Skeletal muscle tissue (tissue), 4 donors: ENCODE results near the gene PGS1. TPM values are rescaled to one million over a fixed set of nuclear protein-coding genes. Genes with fewer than 3 reads are reported as not detected.
"Not testable (repeated sequence)": the region's sequence is repeated elsewhere in the genome, so short reads cannot be mapped to it uniquely, and the experiment has no call there.

Experiments used
- H3K27ac ChIP-seq: one replicate; pipeline ENCODE4 v1.7.0; 2013; ENCODE audit warnings: mild to moderate bottlenecking, low read depth, low read length, inconsistent platforms
- H3K27me3 ChIP-seq, 3 donors: one replicate each; pipeline ENCODE4 v1.7.0; 2013; ENCODE audit warnings: low read length in 3 of 3; ENCODE audit not compliant: control insufficient read depth in 3 of 3, insufficient read depth in 3 of 3
- H3K36me3 ChIP-seq, 3 donors: one replicate each; pipeline ENCODE4 v1.7.0; 2013; ENCODE audit warnings: low read length in 3 of 3; ENCODE audit not compliant: control insufficient read depth in 3 of 3, insufficient read depth in 3 of 3
- H3K4me1 ChIP-seq, 3 donors: one replicate each; pipeline ENCODE4 v1.7.0; 2013; ENCODE audit warnings: low read length in 3 of 3, mild to moderate bottlenecking in 3 of 3; ENCODE audit not compliant: control insufficient read depth in 3 of 3, insufficient read depth in 3 of 3
- H3K4me3 ChIP-seq, 3 donors: one replicate each; pipeline ENCODE4 v1.7.0; 2013; ENCODE audit warnings: low read length in 3 of 3
- H3K9ac ChIP-seq, 3 donors: one replicate each; pipeline ENCODE4 v1.7.0; 2013; ENCODE audit warnings: low read length in 3 of 3, mild to moderate bottlenecking in 3 of 3, moderate library complexity in 2 of 3, low read depth in 1 of 3
- H3K9me3 ChIP-seq, 3 donors: one replicate each; pipeline ENCODE4 v1.7.0; 2013; ENCODE audit warnings: low read length in 3 of 3; ENCODE audit not compliant: control insufficient read depth in 3 of 3
- total RNA-seq: library from RNA; depleted of rRNA; stranded (reverse); fragments of >200 nt; gene quantifications from one replicate; pipeline ENCODE4 v1.2.3, GENCODE V29; 2014
- donor health status: Osteomylitis.

Gene PGS1
- total RNA-seq, 1 donor from 2014 or later = 15.1 TPM

DNA sequence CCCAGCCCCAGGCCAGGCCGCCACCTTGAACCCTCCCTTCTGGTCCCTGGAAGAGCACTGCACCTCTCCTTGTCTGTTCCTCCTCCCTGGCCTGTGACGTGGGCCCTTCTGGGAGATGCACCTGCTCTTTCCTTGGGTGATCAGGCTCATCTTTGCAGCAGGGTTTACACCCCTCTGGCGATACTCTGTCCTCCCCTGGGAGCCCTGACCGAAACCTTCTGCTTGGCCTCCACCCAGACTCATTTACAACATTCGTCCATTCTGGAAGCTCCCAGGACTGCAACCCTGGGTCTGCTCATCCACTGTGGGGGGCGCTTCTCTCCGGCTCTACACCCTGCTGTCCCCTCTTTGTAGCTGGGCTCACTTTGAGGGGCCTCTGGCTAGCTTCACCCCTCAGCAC, 73.3 kb downstream of the PGS1 start:
- H3K4me3 ChIP-seq = no peak overlapping the region
- H3K36me3 ChIP-seq = no peaks in the 10 kb centered on the region
- H3K9ac ChIP-seq = no peak overlapping the region
- peaks cover 2 to 8% (median 6%) of the 10 kb centered on the region in 3 donors for H3K27me3 ChIP-seq
- peaks cover 8 to 16% (median 13%) of the 10 kb centered on the region in 3 donors for H3K4me1 ChIP-seq
- H3K27ac ChIP-seq = no peak overlapping the region
- no peaks in the 10 kb centered on the region for H3K9me3 ChIP-seq

DNA sequence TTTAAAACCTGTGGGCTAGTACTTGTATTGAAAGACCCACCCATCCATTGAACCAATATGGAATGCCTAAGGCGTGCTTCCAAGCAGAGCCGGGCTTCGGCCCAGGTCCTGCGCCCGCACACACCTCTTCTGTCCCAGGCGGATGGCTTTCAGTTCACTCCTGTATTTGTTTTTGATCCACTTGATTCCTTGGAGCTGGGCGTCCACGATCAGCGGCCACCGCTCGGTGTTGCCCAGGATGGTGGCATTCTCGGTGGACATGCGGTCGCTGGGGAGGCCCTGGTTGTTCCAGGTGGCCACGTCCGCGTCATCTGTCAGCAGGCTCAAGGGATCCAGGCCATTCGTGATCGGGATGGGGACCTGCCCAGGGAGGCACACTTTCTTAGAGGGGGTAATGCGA, 75.9 kb downstream of the PGS1 start:
- no peaks in the 10 kb centered on the region for H3K9me3 ChIP-seq
- H3K27me3 ChIP-seq = peaks cover 2 to 9% (median 6%) of the 10 kb centered on the region in 3 donors
- H3K4me1 ChIP-seq = peaks cover 8 to 24% (median 13%) of the 10 kb centered on the region in 3 donors
- H3K36me3 ChIP-seq = no peaks in the 10 kb centered on the region
- no peak overlapping the region for H3K9ac ChIP-seq
- no peak overlapping the region for H3K4me3 ChIP-seq
- H3K27ac ChIP-seq = no peak overlapping the region

DNA sequence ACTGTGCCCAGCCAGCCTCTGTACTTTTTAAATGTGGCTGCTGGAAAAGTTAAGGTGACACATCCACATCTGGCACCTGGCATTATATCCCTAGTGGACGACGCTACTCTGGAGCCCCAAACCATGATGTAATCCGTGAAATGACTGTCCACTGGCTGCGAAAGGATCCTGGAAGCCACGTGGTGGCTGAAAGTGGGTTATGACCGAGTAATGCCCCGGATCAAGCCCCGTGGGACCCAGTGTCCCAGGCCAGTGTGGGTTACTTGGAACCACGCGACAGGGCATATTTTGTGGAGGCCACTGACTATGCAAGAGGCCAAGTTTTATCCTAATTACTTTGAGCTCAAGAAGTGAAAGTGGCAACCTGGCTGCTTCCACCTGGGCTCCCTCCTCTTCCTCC, 79.6 kb downstream of the PGS1 start:
- H3K27ac ChIP-seq = no peak overlapping the region
- no peak overlapping the region for H3K4me3 ChIP-seq
- peaks cover 0 to 19% (median 9%) of the 10 kb centered on the region in 3 donors for H3K27me3 ChIP-seq
- no peaks in the 10 kb centered on the region for H3K36me3 ChIP-seq
- no peaks in the 10 kb centered on the region for H3K9me3 ChIP-seq
- no peak overlapping the region for H3K9ac ChIP-seq
- peaks cover 0 to 8% (median 0%) of the 10 kb centered on the region in 3 donors for H3K4me1 ChIP-seq

DNA sequence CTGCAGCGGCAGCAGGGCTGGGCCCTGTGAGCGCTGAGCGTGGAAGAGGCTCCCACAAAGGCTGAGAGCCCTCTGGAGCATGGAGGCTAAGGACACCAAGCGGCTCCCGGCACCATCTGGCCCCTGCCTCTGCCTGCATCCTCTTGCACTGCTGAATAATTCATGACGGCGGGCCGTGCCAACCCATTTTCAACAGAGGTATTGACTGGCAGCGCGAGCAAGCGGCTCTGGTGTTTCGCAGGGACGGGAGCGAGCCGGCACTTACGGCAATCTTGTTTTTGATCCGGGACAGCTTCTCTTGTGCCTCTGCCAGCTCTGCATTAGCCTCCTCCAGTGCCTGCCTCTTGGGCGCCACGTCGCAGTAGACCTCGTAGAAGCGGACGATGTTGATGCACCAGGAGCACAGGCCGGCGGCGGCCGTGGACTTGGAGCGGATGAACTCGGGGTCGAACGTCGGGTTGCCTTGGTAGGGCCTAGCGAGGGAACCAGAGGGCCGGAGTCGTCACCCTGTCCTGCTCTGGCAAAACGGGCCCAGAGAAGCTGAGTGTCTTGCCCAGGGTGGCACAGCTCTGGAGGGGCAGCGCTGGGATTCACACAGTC, 80.4 kb downstream of the PGS1 start:
- Histone ChIP-seq H3K27me3 (peaks cover 0 to 21% (median 9%) of the 10 kb centered on the region in 3 donors), H3K9ac (no peak overlapping the region), H3K27ac (no peak overlapping the region), H3K4me1 (peaks cover 0 to 8% (median 0%) of the 10 kb centered on the region in 3 donors), H3K4me3 (no peak overlapping the region), H3K9me3 (no peaks in the 10 kb centered on the region), H3K36me3 (no peaks in the 10 kb centered on the region)

DNA sequence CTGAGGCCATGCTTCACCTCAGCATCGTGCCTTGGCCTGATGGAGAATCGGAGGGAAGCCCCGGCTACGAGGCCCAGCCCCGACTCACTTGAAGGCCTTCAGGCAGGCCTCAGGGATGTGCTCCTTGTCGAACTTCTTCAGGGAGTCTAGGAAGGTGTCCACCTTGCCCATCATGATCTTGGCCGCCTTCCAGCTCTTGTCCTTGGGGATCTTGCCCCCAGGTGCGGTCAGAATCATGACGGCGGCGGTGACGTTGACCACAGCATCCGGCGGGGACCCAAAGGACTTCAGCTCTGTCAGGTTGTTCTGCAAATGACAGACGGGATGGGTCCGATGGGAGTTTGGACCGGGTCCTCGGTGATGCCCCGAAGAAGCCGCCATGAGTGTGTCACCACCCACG, 81.2 kb downstream of the PGS1 start:
- Histone ChIP-seq H3K27ac (no peak overlapping the region), H3K9me3 (no peaks in the 10 kb centered on the region), H3K4me1 (peaks cover 0 to 8% (median 0%) of the 10 kb centered on the region in 3 donors), H3K27me3 (peaks cover 0 to 21% (median 9%) of the 10 kb centered on the region in 3 donors), H3K9ac (no peak overlapping the region), H3K4me3 (no peak overlapping the region), H3K36me3 (no peaks in the 10 kb centered on the region)

DNA sequence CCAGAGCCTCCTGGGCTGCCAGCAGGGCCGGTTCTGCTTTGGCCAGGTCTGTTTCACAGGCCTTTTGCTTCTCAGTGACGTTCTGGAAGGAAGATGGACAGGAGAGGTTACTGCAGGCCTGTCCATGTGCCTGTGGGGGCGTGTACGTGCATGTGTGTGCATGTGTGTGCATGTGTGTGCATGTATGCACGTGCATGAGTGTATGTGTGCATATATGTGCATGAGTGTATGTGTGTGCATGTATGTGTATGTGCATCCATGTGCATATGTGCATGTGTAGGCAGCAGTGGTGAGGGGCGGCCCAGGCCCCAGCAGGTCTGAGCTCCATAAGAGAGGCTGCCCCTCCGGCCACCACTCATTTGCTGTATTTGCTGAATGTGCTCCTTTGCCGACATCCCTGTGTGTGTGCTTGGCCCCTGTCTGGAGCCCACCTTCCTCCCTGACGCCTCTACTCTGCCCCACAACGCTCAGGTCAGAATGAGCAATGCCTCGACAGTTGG, 81.8 kb downstream of the PGS1 start:
- no peaks in the 10 kb centered on the region for H3K9me3 ChIP-seq
- no peaks in the 10 kb centered on the region for H3K36me3 ChIP-seq
- H3K27ac ChIP-seq = no peak overlapping the region
- H3K9ac ChIP-seq = no peak overlapping the region
- H3K4me1 ChIP-seq = peaks cover 0 to 8% (median 0%) of the 10 kb centered on the region in 3 donors
- H3K4me3 ChIP-seq = no peak overlapping the region
- H3K27me3 ChIP-seq = peaks cover 0 to 21% (median 9%) of the 10 kb centered on the region in 3 donors

DNA sequence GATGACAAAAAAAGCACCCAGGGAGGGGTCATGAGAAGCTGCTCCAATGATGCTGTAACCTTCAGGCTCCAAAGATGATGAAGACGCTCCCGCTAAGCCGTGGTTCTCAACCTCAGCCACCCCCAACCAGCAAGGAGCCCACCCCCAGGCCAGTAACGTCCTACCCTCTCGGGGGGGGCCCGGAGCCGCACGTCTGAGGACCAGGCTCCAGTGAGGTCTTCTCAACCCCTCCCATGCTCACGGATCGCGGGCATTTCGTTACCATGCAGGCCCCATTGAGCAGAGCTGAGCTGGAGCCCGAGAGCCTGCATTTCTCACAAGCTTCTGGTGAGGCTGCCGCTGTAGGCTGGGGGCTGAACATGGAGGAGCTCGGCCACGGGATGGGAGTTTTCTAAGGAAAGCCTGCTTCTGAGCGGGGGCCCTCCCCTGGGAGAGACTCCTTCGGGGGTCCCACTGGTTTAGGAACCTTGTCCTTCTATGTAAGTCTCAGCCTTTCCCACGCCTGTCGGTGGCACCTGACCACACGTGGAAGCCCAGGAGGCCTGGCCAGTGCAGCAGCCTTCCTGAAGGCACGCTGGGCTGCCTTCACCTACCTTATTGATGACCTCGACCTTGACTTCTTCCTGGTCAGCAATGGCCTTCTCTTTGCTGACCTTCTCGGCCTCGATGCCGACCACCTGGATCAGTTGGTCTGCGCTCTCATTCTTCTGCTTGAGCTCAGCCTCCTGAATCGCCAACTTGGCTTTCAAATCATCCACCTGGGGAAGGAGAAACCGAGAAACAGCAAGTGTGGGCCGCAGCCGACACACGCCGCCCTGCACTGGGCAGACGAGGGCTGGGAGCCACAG, 82.7 kb downstream of the PGS1 start:
- H3K27ac ChIP-seq = no peak overlapping the region
- H3K36me3 ChIP-seq = no peaks in the 10 kb centered on the region
- H3K4me1 ChIP-seq = peaks cover 0 to 8% (median 0%) of the 10 kb centered on the region in 3 donors
- no peak overlapping the region for H3K4me3 ChIP-seq
- H3K9me3 ChIP-seq = no peaks in the 10 kb centered on the region
- H3K27me3 ChIP-seq = peaks cover 0 to 21% (median 9%) of the 10 kb centered on the region in 3 donors
- H3K9ac ChIP-seq = no peak overlapping the region

DNA sequence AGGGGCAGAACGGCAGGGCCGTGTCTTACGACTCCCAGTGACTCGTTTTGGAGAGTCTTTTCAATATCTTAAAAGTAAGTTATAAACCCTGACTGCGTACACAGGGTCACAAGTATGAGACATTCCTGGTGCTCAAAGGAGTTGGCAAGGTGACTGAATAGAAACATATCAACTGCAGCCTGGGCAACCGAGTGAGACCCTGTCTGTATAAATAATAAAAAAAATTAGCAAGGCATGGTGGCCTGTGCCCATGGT, 83.3 kb downstream of the PGS1 start:
- Histone ChIP-seq H3K36me3 (no peaks in the 10 kb centered on the region), H3K4me1 (peaks cover 0 to 8% (median 0%) of the 10 kb centered on the region in 3 donors), H3K27ac (no peak overlapping the region), H3K27me3 (peaks cover 0 to 16% (median 6%) of the 10 kb centered on the region in 3 donors), H3K9ac (no peak overlapping the region), H3K9me3 (no peaks in the 10 kb centered on the region), H3K4me3 (no peak overlapping the region)

DNA sequence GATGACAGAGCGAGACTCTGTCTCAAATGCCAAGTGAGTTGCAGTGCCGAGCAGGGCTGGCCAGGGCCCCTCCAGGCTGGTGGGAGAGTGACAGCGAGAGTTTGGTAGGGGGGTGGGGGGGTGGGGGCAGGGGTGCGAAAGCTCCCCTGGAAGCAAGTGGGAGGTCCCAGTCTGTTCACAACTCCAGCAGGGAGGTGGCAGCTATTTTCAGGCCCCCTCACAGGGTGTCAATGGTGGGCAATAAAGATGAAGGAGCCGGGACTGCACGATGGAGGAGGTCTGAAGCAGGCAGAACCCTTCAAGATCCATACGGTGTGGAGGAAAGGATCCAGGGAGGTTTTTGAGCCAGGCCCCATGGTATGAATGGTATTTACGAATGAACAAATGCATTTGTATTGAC, 83.7 kb downstream of the PGS1 start:
- Histone ChIP-seq H3K36me3 (no peaks in the 10 kb centered on the region), H3K4me1 (peaks cover 0 to 8% (median 0%) of the 10 kb centered on the region in 3 donors), H3K9me3 (no peaks in the 10 kb centered on the region), H3K27ac (no peak overlapping the region), H3K4me3 (no peak overlapping the region), H3K9ac (no peak overlapping the region), H3K27me3 (peaks cover 0 to 14% (median 7%) of the 10 kb centered on the region in 3 donors)

DNA sequence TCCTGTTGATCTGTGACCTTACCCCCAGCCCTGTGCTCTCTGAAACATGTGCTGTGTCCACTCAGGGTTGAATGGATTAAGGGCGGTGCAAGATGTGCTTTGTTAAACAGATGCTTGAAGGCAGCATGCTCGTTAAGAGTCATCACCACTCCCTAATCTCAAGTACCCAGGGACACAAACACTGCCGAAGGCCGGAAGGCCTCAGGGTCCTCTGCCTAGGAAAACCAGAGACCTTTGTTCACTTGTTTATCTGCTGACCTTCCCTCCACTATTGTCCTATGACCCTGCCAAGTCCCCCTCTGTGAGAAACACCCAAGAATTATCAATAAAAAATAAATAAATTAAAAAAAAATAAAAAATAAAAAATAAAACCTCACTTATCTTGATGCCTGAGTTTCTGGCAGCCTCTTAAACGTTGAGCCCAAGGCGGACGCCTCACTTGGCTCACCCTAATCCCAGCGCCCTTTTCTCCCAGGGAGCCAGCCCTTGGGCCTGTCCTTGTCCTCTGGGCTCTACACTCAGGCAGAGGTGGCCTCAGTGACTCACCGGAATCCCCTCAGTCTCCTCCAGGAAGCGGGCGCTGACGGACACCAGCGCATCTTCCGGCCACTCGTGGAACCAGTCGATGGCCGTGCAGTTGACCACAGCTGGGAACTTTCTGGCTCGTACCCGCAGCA, 87.8 kb downstream of the PGS1 start:
- not testable (repeated sequence) for H3K36me3 ChIP-seq, H3K27ac ChIP-seq, H3K4me3 ChIP-seq, H3K9ac ChIP-seq, H3K9me3 ChIP-seq, H3K4me1 ChIP-seq
- H3K27me3 ChIP-seq = peaks cover 0 to 11% (median 4%) of the 10 kb centered on the region in 3 donors
